K562 (cell line): ENCODE measurements around the gene ZDHHC16. TPM values are rescaled to one million over a fixed set of nuclear protein-coding genes. Genes with fewer than 3 reads are reported as not detected.

Experiments used
- ARID2 ChIP-seq: fragments of 450-650 bp; IDR thresholded peaks from 2 replicates; pipeline ENCODE4 v1.6.1; 2017; ENCODE audit warnings: antibody characterized with exemption, mild to moderate bottlenecking
- BHLHE40 ChIP-seq: IDR thresholded peaks from 2 replicates; pipeline ENCODE4 v1.6.1; 2011; ENCODE audit warnings: low read length, improper control_type of control experiment
- CBX1 ChIP-seq: sonication (generic); IDR thresholded peaks from 2 replicates; pipeline ENCODE4 v1.6.1; 2016; ENCODE audit warnings: antibody characterized with exemption, low read depth, mild to moderate bottlenecking
- CEBPB ChIP-seq: fragments of 450-650 bp; IDR thresholded peaks from 2 replicates; pipeline ENCODE4 v1.6.1; 2016; ENCODE audit warnings: missing genetic modification characterization, missing compliant biosample characterization
- ESRRA ChIP-seq: fragments of 450-650 bp; IDR thresholded peaks from 2 replicates; pipeline ENCODE4 v1.6.1; 2014; ENCODE audit warnings: low read depth, mild to moderate bottlenecking, moderate library complexity, borderline replicate concordance
- KLF16 ChIP-seq: IDR thresholded peaks from 2 replicates; pipeline ENCODE4 v1.6.1; 2016; ENCODE audit warnings: antibody characterized with exemption
- KLF6 ChIP-seq: fragments of 250-450 bp; sonication (Bioruptor Pico); IDR thresholded peaks from 2 replicates; pipeline ENCODE4 v1.4.0; 2020; ENCODE audit warnings: mild to moderate bottlenecking, moderate library complexity, borderline replicate concordance
- L3MBTL2 ChIP-seq: fragments of 450-650 bp; IDR thresholded peaks from 2 replicates; pipeline ENCODE4 v1.6.1; 2016; ENCODE audit warnings: mild to moderate bottlenecking, moderate library complexity
- MXI1 ChIP-seq: IDR thresholded peaks from 2 replicates; pipeline ENCODE4 v1.6.1; 2011; ENCODE audit warnings: low read depth, mild to moderate bottlenecking, improper control_type of control experiment, low read length
- NCOA1 ChIP-seq: fragments of 450-650 bp; IDR thresholded peaks from 2 replicates; pipeline ENCODE4 v1.6.1; 2016; ENCODE audit warnings: low read depth
- PHF20 ChIP-seq: fragments of 450-650 bp; IDR thresholded peaks from 2 replicates; pipeline ENCODE4 v1.6.1; 2018; ENCODE audit not compliant: partially characterized antibody
- POLR2B ChIP-seq: fragments of 450-650 bp; IDR thresholded peaks from 2 replicates; pipeline ENCODE4 v1.6.1; 2018; ENCODE audit warnings: low read depth; ENCODE audit not compliant: partially characterized antibody
- PRMT5 ChIP-seq: sonication (generic); formaldehyde crosslinking; IDR thresholded peaks from 2 replicates; pipeline ENCODE4 v1.5.0; 2020; ENCODE audit warnings: missing genetic modification reagents
- RBM25 ChIP-seq: fragments of 200-400 bp; formaldehyde crosslinking; IDR thresholded peaks from 2 replicates; pipeline ENCODE4 v1.6.1; 2018; ENCODE audit warnings: low read length, low read depth, moderate library complexity; ENCODE audit not compliant: severe bottlenecking
- SMARCE1 ChIP-seq: fragments of 450-650 bp; IDR thresholded peaks from 2 replicates; pipeline ENCODE4 v1.7.1; 2016; ENCODE audit warnings: mild to moderate bottlenecking
- TEAD1 ChIP-seq, 2 experiments: fragments of 450-650 bp in 1 of 2; sonication (generic) in 1 of 2; formaldehyde crosslinking; IDR thresholded peaks; 2 replicates each; pipeline versions ENCODE4 v1.4.0 to v1.8.0; 2020 to 2022; ENCODE audit warnings: mild to moderate bottlenecking in 2 of 2, missing genetic modification reagents in 1 of 2
- TSC22D4 ChIP-seq: fragments of 450-650 bp; IDR thresholded peaks from 2 replicates; pipeline ENCODE4 v1.6.1; 2016; ENCODE audit warnings: missing genetic modification characterization, missing biosample characterization, control low read depth
- ZNF316 ChIP-seq: fragments of 450-650 bp; IDR thresholded peaks from 2 replicates; pipeline ENCODE4 v1.6.1; 2016
- ZNF384 ChIP-seq: IDR thresholded peaks from 2 replicates; pipeline ENCODE4 v1.6.1; 2012; ENCODE audit warnings: low read depth, low read length, improper control_type of control experiment
- ZNF436 ChIP-seq: fragments of 250-450, 450-650 bp; sonication (Bioruptor Pico); formaldehyde crosslinking; IDR thresholded peaks from 2 replicates; pipeline ENCODE4 v1.7.0; 2020; ENCODE audit warnings: mild to moderate bottlenecking
- ZNF644 ChIP-seq: fragments of 200-800 bp; sonication (Bioruptor generic); IDR thresholded peaks from 2 replicates; pipeline ENCODE4 v1.6.1; 2016; ENCODE audit warnings: low read depth, missing genetic modification characterization, missing compliant biosample characterization
- ZSCAN32 ChIP-seq: fragments of 450-650 bp; formaldehyde crosslinking; IDR thresholded peaks from 2 replicates; pipeline ENCODE4 v1.4.0; 2020; ENCODE audit warnings: mild to moderate bottlenecking, moderate library complexity
- polyA plus RNA-seq, 8 experiments: library from polyadenylated mRNA; depleted of rRNA in 4 of 8; stranded (reverse) in 5 of 8; unstranded in 3 of 8; fragments of >200 nt; fragmentation: Nextera tagmentation in 2 of 8; fragmentation: Illumina TruSeq in 1 of 8; extraction: Ambion mirVana in 2 of 8; extraction: Trizol in 1 of 8; gene quantifications; 2 replicates each; pipeline versions ENCODE4 v1.2.1 to v1.2.3, GENCODE V29; 2011 to 2014; ENCODE audit warnings: inconsistent platforms in 1 of 8, missing spikeins in 1 of 8
- total RNA-seq, 7 experiments: library from RNA; depleted of rRNA in 6 of 7; stranded (reverse); fragments of >200 nt in 6 of 7; fragmentation: Illumina TruSeq in 2 of 7; extraction: Trizol in 2 of 7; gene quantifications; 2 replicates each; pipeline versions ENCODE4 v1.2.1 to v1.2.3, GENCODE V29; 2011 to 2021; ENCODE audit warnings: low replicate concordance in 1 of 7
- TF ChIP-seq, protein P1 (sequence below): fragments of 450-650 bp; IDR thresholded peaks from 2 replicates; pipeline ENCODE4 v1.7.0; 2016; ENCODE audit warnings: borderline replicate concordance
- TF ChIP-seq, protein P2 (sequence below): fragments of 250-450 bp; sonication (Bioruptor Pico); IDR thresholded peaks from 2 replicates; pipeline ENCODE4 v1.4.0; 2020; ENCODE audit warnings: mild to moderate bottlenecking
- TF ChIP-seq, protein P3 (sequence below): fragments of 250-450 bp; sonication (Bioruptor Pico); IDR thresholded peaks from 2 replicates; pipeline ENCODE4 v1.5.0; 2021
- TF ChIP-seq, protein P4 (sequence below): fragments of 450-650 bp; IDR thresholded peaks from 2 replicates; pipeline ENCODE4 v1.6.1; 2014; ENCODE audit warnings: low read depth, mild to moderate bottlenecking, moderate library complexity, borderline replicate concordance

ZDHHC16 gene
- total and polyA plus RNA-seq, 9 of the 15 experiments (the other 6 are each of a cell fraction or from before 2014, with no cell fraction given) = 12.5 to 33.8 (median 21.3) TPM

DNA sequence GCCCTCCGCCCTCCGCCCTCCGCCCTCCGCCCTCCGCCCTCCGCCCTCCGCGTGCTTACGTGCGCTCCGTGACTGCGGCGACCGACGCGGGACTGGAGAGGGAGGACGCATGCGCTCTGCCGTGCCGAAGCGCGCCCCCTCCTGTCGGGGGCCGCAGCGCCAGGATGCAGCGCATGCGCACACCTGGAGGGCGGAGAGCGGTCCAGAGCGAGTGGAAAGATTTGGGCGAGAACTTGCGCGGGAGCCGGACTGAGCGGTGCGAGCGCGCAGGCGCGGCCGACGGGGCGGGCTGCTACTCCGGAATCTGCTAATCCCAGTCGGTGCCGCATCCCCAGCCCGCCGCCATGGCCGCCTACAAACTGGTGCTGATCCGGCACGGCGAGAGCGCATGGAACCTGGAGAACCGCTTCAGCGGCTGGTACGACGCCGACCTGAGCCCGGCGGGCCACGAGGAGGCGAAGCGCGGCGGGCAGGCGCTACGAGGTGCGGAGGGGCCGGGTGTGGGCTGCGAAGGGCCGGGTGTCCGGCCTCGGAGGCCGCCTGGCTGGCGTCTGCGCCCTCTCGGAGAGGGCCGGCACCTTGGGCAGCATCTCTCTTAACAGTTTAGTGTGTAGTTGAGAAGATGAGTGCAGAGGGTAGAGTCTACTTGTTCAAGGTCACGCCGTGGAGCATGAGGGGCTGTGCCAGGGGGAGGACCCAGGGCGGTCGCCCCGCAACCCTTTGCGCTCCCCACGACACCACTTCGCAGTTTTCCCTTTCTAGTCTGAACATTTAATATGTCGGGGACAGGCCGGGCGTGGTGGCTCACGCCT lies 19.8 kb upstream of the ZDHHC16 start, which contains the start of gene PGAM1 (continued):
- TF ChIP-seq PRMT5 (CRISPR knock-in tag) (no peak), ZNF316 (no peak), PHF20 (no peak), L3MBTL2 (peak; percentile 65), CEBPB (tag) (no peak), SMARCE1 (no peak), ZSCAN32 (no peak), KLF6 (no peak), ARID2 (no peak), MXI1 (no peak), ZNF384 (no peak), POLR2B (peak; percentile 76), CBX1 (no peak), NCOA1 (no peak), TEAD1 (CRISPR knock-in tag; IDR thresholded peaks at IDR 0.05) (peak in 1 of 2 experiments; percentile 61; a peak in 1 of 4 replicates), TSC22D4 (tag) (no peak), ZNF436 (CRISPR knock-in tag) (no peak), KLF16 (0 out of 2 replicates have a peak, but pooled peaks have one; percentile 16), ZNF644 (tag) (no peak), RBM25 (no peak), BHLHE40 (no peak), ESRRA (peak; percentile 58)
- TF ChIP-seq, protein P1, sequence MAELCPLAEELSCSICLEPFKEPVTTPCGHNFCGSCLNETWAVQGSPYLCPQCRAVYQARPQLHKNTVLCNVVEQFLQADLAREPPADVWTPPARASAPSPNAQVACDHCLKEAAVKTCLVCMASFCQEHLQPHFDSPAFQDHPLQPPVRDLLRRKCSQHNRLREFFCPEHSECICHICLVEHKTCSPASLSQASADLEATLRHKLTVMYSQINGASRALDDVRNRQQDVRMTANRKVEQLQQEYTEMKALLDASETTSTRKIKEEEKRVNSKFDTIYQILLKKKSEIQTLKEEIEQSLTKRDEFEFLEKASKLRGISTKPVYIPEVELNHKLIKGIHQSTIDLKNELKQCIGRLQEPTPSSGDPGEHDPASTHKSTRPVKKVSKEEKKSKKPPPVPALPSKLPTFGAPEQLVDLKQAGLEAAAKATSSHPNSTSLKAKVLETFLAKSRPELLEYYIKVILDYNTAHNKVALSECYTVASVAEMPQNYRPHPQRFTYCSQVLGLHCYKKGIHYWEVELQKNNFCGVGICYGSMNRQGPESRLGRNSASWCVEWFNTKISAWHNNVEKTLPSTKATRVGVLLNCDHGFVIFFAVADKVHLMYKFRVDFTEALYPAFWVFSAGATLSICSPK = no peak
- TF ChIP-seq, protein P2, sequence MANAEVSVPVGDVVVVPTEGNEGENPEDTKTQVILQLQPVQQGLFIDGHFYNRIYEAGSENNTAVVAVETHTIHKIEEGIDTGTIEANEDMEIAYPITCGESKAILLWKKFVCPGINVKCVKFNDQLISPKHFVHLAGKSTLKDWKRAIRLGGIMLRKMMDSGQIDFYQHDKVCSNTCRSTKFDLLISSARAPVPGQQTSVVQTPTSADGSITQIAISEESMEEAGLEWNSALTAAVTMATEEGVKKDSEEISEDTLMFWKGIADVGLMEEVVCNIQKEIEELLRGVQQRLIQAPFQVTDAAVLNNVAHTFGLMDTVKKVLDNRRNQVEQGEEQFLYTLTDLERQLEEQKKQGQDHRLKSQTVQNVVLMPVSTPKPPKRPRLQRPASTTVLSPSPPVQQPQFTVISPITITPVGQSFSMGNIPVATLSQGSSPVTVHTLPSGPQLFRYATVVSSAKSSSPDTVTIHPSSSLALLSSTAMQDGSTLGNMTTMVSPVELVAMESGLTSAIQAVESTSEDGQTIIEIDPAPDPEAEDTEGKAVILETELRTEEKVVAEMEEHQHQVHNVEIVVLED (CRISPR knock-in tag) = peak; percentile 89
- TF ChIP-seq, protein P3, sequence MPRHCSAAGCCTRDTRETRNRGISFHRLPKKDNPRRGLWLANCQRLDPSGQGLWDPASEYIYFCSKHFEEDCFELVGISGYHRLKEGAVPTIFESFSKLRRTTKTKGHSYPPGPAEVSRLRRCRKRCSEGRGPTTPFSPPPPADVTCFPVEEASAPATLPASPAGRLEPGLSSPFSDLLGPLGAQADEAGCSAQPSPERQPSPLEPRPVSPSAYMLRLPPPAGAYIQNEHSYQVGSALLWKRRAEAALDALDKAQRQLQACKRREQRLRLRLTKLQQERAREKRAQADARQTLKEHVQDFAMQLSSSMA = no peak
- TF ChIP-seq, protein P4, sequence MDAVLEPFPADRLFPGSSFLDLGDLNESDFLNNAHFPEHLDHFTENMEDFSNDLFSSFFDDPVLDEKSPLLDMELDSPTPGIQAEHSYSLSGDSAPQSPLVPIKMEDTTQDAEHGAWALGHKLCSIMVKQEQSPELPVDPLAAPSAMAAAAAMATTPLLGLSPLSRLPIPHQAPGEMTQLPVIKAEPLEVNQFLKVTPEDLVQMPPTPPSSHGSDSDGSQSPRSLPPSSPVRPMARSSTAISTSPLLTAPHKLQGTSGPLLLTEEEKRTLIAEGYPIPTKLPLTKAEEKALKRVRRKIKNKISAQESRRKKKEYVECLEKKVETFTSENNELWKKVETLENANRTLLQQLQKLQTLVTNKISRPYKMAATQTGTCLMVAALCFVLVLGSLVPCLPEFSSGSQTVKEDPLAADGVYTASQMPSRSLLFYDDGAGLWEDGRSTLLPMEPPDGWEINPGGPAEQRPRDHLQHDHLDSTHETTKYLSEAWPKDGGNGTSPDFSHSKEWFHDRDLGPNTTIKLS = peak; percentile 47; the same call in 1 of the 2 replicates
